Loucy (cell line): Measurements from ENCODE around the gene SLC25A53.

ENCODE experiments used
- EZH2phosphoT487 ChIP-seq: fragments of 200-600 bp; IDR thresholded peaks from 2 replicates; pipeline ENCODE4 v1.6.1; 2018; ENCODE audit warnings: antibody characterized with exemption, mild to moderate bottlenecking, moderate library complexity, borderline replicate concordance
- TF ChIP-seq, protein P1 (sequence below): fragments of 200-600 bp; sonication (generic); conservative IDR thresholded peaks from 2 replicates; pipeline ENCODE4 v1.5.1; 2014; ENCODE audit warnings: mild to moderate bottlenecking, antibody characterized with exemption, low read length

DNA sequence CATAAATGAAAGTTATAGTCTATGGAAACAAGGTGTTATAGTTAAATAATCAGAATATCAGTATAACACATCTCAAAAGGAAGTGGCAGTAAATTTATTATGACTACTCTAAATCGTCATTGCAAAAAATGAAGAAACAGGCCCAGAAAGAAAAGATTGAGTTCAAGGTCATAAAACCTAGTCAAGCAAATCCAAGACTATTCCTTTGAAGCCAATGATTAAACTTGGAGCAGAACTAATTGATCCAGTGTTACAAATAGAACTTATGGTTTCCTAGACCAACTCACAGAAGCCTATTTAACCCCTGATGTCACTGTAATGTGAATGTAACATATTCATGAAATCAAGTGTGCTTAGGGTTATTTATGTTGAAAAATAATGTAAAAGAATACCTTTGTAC, 11.3 kb upstream of the SLC25A53 start:
- TF ChIP-seq, protein P1, sequence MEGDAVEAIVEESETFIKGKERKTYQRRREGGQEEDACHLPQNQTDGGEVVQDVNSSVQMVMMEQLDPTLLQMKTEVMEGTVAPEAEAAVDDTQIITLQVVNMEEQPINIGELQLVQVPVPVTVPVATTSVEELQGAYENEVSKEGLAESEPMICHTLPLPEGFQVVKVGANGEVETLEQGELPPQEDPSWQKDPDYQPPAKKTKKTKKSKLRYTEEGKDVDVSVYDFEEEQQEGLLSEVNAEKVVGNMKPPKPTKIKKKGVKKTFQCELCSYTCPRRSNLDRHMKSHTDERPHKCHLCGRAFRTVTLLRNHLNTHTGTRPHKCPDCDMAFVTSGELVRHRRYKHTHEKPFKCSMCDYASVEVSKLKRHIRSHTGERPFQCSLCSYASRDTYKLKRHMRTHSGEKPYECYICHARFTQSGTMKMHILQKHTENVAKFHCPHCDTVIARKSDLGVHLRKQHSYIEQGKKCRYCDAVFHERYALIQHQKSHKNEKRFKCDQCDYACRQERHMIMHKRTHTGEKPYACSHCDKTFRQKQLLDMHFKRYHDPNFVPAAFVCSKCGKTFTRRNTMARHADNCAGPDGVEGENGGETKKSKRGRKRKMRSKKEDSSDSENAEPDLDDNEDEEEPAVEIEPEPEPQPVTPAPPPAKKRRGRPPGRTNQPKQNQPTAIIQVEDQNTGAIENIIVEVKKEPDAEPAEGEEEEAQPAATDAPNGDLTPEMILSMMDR = no peak
- TF ChIP-seq EZH2phosphoT487 = no peak
